ENCODE results near the gene KHK. TPM values are rescaled to one million over a fixed set of nuclear protein-coding genes. Genes with fewer than 3 reads are reported as not detected.

The KHK gene
- polyA plus RNA-seq, 2 of the 4 experiments (the other 2 are of a cell fraction) = 4.2 to 7.6 TPM

GRCh38 chr2:27123302-27124150, 37.0 kb downstream of the KHK start, which contains the start of gene ABHD1 (continued):
- TF ChIP-seq, protein P1, sequence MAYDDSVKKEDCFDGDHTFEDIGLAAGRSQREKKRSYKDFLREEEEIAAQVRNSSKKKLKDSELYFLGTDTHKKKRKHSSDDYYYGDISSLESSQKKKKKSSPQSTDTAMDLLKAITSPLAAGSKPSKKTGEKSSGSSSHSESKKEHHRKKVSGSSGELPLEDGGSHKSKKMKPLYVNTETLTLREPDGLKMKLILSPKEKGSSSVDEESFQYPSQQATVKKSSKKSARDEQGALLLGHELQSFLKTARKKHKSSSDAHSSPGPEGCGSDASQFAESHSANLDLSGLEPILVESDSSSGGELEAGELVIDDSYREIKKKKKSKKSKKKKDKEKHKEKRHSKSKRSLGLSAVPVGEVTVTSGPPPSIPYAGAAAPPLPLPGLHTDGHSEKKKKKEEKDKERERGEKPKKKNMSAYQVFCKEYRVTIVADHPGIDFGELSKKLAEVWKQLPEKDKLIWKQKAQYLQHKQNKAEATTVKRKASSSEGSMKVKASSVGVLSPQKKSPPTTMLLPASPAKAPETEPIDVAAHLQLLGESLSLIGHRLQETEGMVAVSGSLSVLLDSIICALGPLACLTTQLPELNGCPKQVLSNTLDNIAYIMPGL (CRISPR knock-in tag; IDR thresholded peaks at IDR 0.05; ENCODE audit: borderline replicate concordance) = no peak
- TF ChIP-seq JUN (IDR thresholded peaks at IDR 0.05) (peak in 1 of 2 experiments; percentile 52; a peak in 1 of 5 replicates), MYC (IDR thresholded peaks at IDR 0.05; ENCODE audit: borderline replicate concordance, low read length) (no peak), TFCP2L1 (CRISPR knock-in tag; IDR thresholded peaks at IDR 0.05) (no peak), POLR2A (IDR thresholded peaks at IDR 0.05; ENCODE audit: low read length) (peak; percentile 89), EP300 (IDR thresholded peaks at IDR 0.05) (no peak), FOSB (CRISPR knock-in tag; IDR thresholded peaks at IDR 0.05) (no peak), EHMT2 (IDR thresholded peaks at IDR 0.05; ENCODE audit: low read depth) (no peak), SMC3 (IDR thresholded peaks at IDR 0.05) (no peak), JUNB (IDR thresholded peaks at IDR 0.05) (no peak), CBX8 (IDR thresholded peaks at IDR 0.05) (no peak)
- TF ChIP-seq, protein P2, sequence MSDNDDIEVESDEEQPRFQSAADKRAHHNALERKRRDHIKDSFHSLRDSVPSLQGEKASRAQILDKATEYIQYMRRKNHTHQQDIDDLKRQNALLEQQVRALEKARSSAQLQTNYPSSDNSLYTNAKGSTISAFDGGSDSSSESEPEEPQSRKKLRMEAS (IDR thresholded peaks at IDR 0.05) = peak; percentile 50; the same call in 1 of the 2 replicates

GRCh38 chr2:27125104-27125503, 38.5 kb downstream of the KHK start:
- H3K4me3 ChIP-seq = no peak overlapping the region
- H3K4me2 ChIP-seq = no peak overlapping the region
- no peaks in the 10 kb centered on the region for H3K9me3 ChIP-seq
- ATAC-seq (no peak), DNase-seq (ENCODE audit: low read depth in 1 of 2, low spot score in 1 of 2) (no peak), FAIRE-seq (no peak)
- ChIA-PET POLR2A (interaction anchor here (0.7 kb wide), 2 partner anchors 9 to 17 kb away, joined by 3 to 6 read pairs; no protein-coding TSS in a partner anchor), CTCF (interaction anchor here (0.6 to 2.9 kb wide), 10 partner anchors 8 to 320 kb away, joined by 3 to 25 read pairs (median 6); partner anchors contain the start of genes KHK, PREB and TRIM54)
- H3K27ac ChIP-seq = no peak overlapping the region
- 90% methylated on average over 3 of the region's 3 CpGs for WGBS (ENCODE audit: missing lambda C conversion rate)
- H3K4me1 ChIP-seq = peaks cover 3% of the 10 kb centered on the region; the same call in 1 of the 3 replicates
- TF ChIP-seq RFX5 (IDR thresholded peaks at IDR 0.05) = no peak
- TF ChIP-seq E2F6 (IDR thresholded peaks at IDR 0.05; ENCODE audit: borderline replicate concordance, low read depth) = no peak
- TF ChIP-seq CHD4 (IDR thresholded peaks at IDR 0.05; ENCODE audit: borderline replicate concordance) = no peak
- no peak for TF ChIP-seq HOXA7 (CRISPR knock-in tag; IDR thresholded peaks at IDR 0.05)
- TF ChIP-seq HDAC2 (IDR thresholded peaks at IDR 0.05) = no peak
- no peak for TF ChIP-seq GATA3 (IDR thresholded peaks at IDR 0.05; ENCODE audit: borderline replicate concordance)
- no peak for TF ChIP-seq HES2 (IDR thresholded peaks at IDR 0.05)
- TF ChIP-seq HOXB13 (CRISPR knock-in tag; IDR thresholded peaks at IDR 0.05; ENCODE audit: low read depth) = no peak
- no peak for TF ChIP-seq JUN (IDR thresholded peaks at IDR 0.05)
- TF ChIP-seq NFE2L2 (conservative IDR thresholded peaks at IDR 0.05; ENCODE audit: low read length) = no peak
- no peak for TF ChIP-seq RAD21 (conservative IDR thresholded peaks at IDR 0.05 in 1 of 2, IDR thresholded peaks at IDR 0.05 in 1 of 2)
- no peak for TF ChIP-seq USF2 (IDR thresholded peaks at IDR 0.05)
- no peak for TF ChIP-seq REST (IDR thresholded peaks at IDR 0.05)
- no peak for TF ChIP-seq ZC3H11A (IDR thresholded peaks at IDR 0.05)
- TF ChIP-seq, protein P3, sequence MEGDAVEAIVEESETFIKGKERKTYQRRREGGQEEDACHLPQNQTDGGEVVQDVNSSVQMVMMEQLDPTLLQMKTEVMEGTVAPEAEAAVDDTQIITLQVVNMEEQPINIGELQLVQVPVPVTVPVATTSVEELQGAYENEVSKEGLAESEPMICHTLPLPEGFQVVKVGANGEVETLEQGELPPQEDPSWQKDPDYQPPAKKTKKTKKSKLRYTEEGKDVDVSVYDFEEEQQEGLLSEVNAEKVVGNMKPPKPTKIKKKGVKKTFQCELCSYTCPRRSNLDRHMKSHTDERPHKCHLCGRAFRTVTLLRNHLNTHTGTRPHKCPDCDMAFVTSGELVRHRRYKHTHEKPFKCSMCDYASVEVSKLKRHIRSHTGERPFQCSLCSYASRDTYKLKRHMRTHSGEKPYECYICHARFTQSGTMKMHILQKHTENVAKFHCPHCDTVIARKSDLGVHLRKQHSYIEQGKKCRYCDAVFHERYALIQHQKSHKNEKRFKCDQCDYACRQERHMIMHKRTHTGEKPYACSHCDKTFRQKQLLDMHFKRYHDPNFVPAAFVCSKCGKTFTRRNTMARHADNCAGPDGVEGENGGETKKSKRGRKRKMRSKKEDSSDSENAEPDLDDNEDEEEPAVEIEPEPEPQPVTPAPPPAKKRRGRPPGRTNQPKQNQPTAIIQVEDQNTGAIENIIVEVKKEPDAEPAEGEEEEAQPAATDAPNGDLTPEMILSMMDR (IDR thresholded peaks at IDR 0.05) = no peak

Data from A549 (cell line).